Neural progenitor cell (in vitro differentiated cells): ENCODE results near the gene PITPNB. TPM values are rescaled to one million over a fixed set of nuclear protein-coding genes. Genes with fewer than 3 reads are reported as not detected.

Source experiments
- DNase-seq: peaks from one replicate; pipeline ENCODE4 v3.0.0-alpha.2; 2016; ENCODE audit warnings: low spot score
- H2AFZ ChIP-seq: fragments of 200-600 bp; sonication (generic); replicated peaks from 2 replicates; pipeline ENCODE4 v1.6.1; 2016; ENCODE audit warnings: antibody characterized with exemption
- H3F3A ChIP-seq: fragments of 200-600 bp; sonication (generic); 2 replicates; pipeline ENCODE4 v1.6.1; 2016; ENCODE audit warnings: antibody characterized with exemption, low read depth
- H3K27ac ChIP-seq: fragments of 200-600 bp; sonication (generic); 2 replicates; pipeline ENCODE4 v1.5.1; 2016; ENCODE audit warnings: mild to moderate bottlenecking
- H3K27me3 ChIP-seq: fragments of 200-600 bp; sonication (generic); 2 replicates; pipeline ENCODE4 v1.6.1; 2016; ENCODE audit warnings: mild to moderate bottlenecking, moderate library complexity
- H3K36me3 ChIP-seq: fragments of 200-600 bp; sonication (generic); 2 replicates; pipeline ENCODE4 v1.5.1; 2016
- H3K4me1 ChIP-seq: fragments of 200-600 bp; sonication (generic); 2 replicates; pipeline ENCODE4 v1.6.1; 2016; ENCODE audit warnings: mixed run types
- H3K4me2 ChIP-seq: fragments of 200-600 bp; sonication (generic); 2 replicates; pipeline ENCODE4 v1.6.1; 2016
- H3K4me3 ChIP-seq: fragments of 200-600 bp; sonication (generic); 2 replicates; pipeline ENCODE4 v1.5.1; 2016
- H3K79me2 ChIP-seq: fragments of 200-600 bp; sonication (generic); 2 replicates; pipeline ENCODE4 v1.6.1; 2016; ENCODE audit warnings: low read depth
- H3K9ac ChIP-seq: fragments of 200-600 bp; sonication (generic); 2 replicates; pipeline ENCODE4 v1.6.1; 2016
- H3K9me3 ChIP-seq: fragments of 200-600 bp; sonication (generic); 2 replicates; pipeline ENCODE4 v1.5.1; 2016; ENCODE audit warnings: low read depth
- H4K20me1 ChIP-seq: fragments of 200-600 bp; sonication (generic); 2 replicates; pipeline ENCODE4 v1.6.1; 2016; ENCODE audit warnings: low read depth
- H3K27ac Mint-ChIP-seq: 3 replicates; pipeline ENCODE4 v1.8.0; 2021; ENCODE audit warnings: mixed read lengths
- H3K27me3 Mint-ChIP-seq: 2 replicates; pipeline ENCODE4 v1.8.0; 2022; ENCODE audit warnings: low read depth, mild to moderate bottlenecking, inconsistent platforms, moderate library complexity, mixed read lengths; ENCODE audit not compliant: insufficient read depth
- H3K36me3 Mint-ChIP-seq: 3 replicates; pipeline ENCODE4 v1.8.0; 2021; ENCODE audit warnings: mixed read lengths
- H3K4me1 Mint-ChIP-seq: 3 replicates; pipeline ENCODE4 v1.8.0; 2021; ENCODE audit warnings: mixed read lengths
- H3K4me3 Mint-ChIP-seq: 3 replicates; pipeline ENCODE4 v1.8.0; 2021; ENCODE audit warnings: mild to moderate bottlenecking, moderate library complexity, mixed read lengths
- H3K9me3 Mint-ChIP-seq: 3 replicates; pipeline ENCODE4 v1.8.0; 2020; ENCODE audit warnings: mixed read lengths
- EZH2 ChIP-seq: fragments of 200-600 bp; sonication (generic); IDR thresholded peaks from 2 replicates; pipeline ENCODE4 v1.6.1; 2017; ENCODE audit warnings: antibody characterized with exemption, mild to moderate bottlenecking, moderate library complexity
- EZH2phosphoT487 ChIP-seq: fragments of 200-600 bp; sonication (generic); IDR thresholded peaks from 2 replicates; pipeline ENCODE4 v1.6.1; 2017; ENCODE audit warnings: antibody characterized with exemption
- total RNA-seq: library from RNA; depleted of rRNA; stranded (reverse); fragments of >200 nt; gene quantifications from 2 replicates; pipeline ENCODE4 v1.2.3, GENCODE V29; 2015; ENCODE audit warnings: low replicate concordance
- TF ChIP-seq, protein P1 (sequence below): fragments of 200-600 bp; sonication (generic); IDR thresholded peaks from 2 replicates; pipeline ENCODE4 v1.5.1; 2017; ENCODE audit warnings: antibody characterized with exemption, mild to moderate bottlenecking

PITPNB gene
- total RNA-seq, 1 donor from 2014 or later, result 32.5 TPM

DNA sequence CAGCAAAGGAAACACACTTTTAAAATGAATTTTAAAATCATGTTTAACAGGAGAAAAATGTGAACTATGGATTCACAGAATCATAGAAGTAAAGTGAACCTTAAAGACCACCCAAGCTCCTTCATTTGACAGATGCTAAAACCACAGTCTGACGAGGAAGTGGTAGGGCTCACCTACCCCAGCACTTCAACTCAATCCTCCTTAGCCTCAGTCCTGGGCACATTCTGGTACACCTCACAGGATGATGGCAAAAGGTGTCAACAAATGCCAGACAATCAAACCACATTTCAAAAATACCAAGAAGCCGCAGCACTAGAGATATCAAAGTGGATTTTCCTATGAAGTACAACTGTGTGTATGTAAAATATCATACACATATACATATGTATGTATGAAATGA is 43.1 kb downstream of the PITPNB start:
- H4K20me1 ChIP-seq, result peaks cover 55% of the 10 kb centered on the region
- H3K27ac ChIP-seq, result no peak overlapping the region
- Mint-ChIP-seq H3K27ac (no peak overlapping the region), H3K9me3 (no peaks in the 10 kb centered on the region), H3K4me3 (no peak overlapping the region), H3K27me3 (no peaks in the 10 kb centered on the region), H3K36me3 (peaks cover 11% of the 10 kb centered on the region), H3K4me1 (peaks cover 27% of the 10 kb centered on the region)
- no peak overlapping the region for H3K9ac ChIP-seq
- TF ChIP-seq, protein P1, sequence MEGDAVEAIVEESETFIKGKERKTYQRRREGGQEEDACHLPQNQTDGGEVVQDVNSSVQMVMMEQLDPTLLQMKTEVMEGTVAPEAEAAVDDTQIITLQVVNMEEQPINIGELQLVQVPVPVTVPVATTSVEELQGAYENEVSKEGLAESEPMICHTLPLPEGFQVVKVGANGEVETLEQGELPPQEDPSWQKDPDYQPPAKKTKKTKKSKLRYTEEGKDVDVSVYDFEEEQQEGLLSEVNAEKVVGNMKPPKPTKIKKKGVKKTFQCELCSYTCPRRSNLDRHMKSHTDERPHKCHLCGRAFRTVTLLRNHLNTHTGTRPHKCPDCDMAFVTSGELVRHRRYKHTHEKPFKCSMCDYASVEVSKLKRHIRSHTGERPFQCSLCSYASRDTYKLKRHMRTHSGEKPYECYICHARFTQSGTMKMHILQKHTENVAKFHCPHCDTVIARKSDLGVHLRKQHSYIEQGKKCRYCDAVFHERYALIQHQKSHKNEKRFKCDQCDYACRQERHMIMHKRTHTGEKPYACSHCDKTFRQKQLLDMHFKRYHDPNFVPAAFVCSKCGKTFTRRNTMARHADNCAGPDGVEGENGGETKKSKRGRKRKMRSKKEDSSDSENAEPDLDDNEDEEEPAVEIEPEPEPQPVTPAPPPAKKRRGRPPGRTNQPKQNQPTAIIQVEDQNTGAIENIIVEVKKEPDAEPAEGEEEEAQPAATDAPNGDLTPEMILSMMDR, result no peak
- TF ChIP-seq EZH2 (no peak), EZH2phosphoT487 (no peak)
- H2AFZ ChIP-seq, result no peak overlapping the region
- no peak overlapping the region for H3K4me2 ChIP-seq
- peaks cover 44% of the 10 kb centered on the region for H3K4me1 ChIP-seq
- H3K9me3 ChIP-seq, result no peaks in the 10 kb centered on the region
- no peaks in the 10 kb centered on the region for H3K27me3 ChIP-seq
- peaks cover 17% of the 10 kb centered on the region for H3F3A ChIP-seq
- H3K4me3 ChIP-seq, result no peak overlapping the region
- no peak for DNase-seq
- peaks cover 36% of the 10 kb centered on the region for H3K79me2 ChIP-seq
- peaks cover 7% of the 10 kb centered on the region for H3K36me3 ChIP-seq

- peaks cover 35% of the 10 kb centered on the region for H3K4me1 ChIP-seq
- no peak overlapping the region for H3K4me2 ChIP-seq
- H3K9me3 ChIP-seq, result no peaks in the 10 kb centered on the region
- DNase-seq, result no peak
- H3K27ac ChIP-seq, result no peak overlapping the region
- H3K4me1 Mint-ChIP-seq, result peaks cover 18% of the 10 kb centered on the region
- H3K36me3 Mint-ChIP-seq, result peaks cover 13% of the 10 kb centered on the region
- no peak overlapping the region for H3K4me3 ChIP-seq
- H3K27me3 Mint-ChIP-seq, result no peaks in the 10 kb centered on the region
- peaks cover 48% of the 10 kb centered on the region for H4K20me1 ChIP-seq
- H3K36me3 ChIP-seq, result peaks cover 7% of the 10 kb centered on the region
- no peak overlapping the region for H3K27ac Mint-ChIP-seq
- no peak for TF ChIP-seq EZH2phosphoT487
- no peak for TF ChIP-seq EZH2
- TF ChIP-seq, protein P1, result no peak
- no peaks in the 10 kb centered on the region for H3K9me3 Mint-ChIP-seq
- H2AFZ ChIP-seq, result no peak overlapping the region
- peaks cover 30% of the 10 kb centered on the region for H3K79me2 ChIP-seq
- H3K4me3 Mint-ChIP-seq, result no peak overlapping the region
- H3K27me3 ChIP-seq, result no peaks in the 10 kb centered on the region
- H3F3A ChIP-seq, result peaks cover 8% of the 10 kb centered on the region
- H3K9ac ChIP-seq, result no peak overlapping the region
These were observed 44.3 kb downstream of the PITPNB start for GRCh38 chr22:27874764-27875163.

GRCh38 chr22:27874185-27874584 is 44.9 kb downstream of the PITPNB start:
- DNase-seq, result no peak

More at GRCh38 chr22:27874185-27874584, 44.9 kb downstream of the PITPNB start:
- Mint-ChIP-seq H3K36me3 (peaks cover 13% of the 10 kb centered on the region), H3K4me3 (no peak overlapping the region), H3K27ac (peak overlapping the region; percentile 61), H3K4me1 (peaks cover 18% of the 10 kb centered on the region), H3K9me3 (no peaks in the 10 kb centered on the region), H3K27me3 (no peaks in the 10 kb centered on the region)
- H3K27me3 ChIP-seq, result no peaks in the 10 kb centered on the region
- H2AFZ ChIP-seq, result no peak overlapping the region
- H3K36me3 ChIP-seq, result peaks cover 7% of the 10 kb centered on the region
- TF ChIP-seq EZH2 (no peak), EZH2phosphoT487 (no peak)
- TF ChIP-seq, protein P1, result no peak
- peaks cover 24% of the 10 kb centered on the region for H3K79me2 ChIP-seq
- H3K9me3 ChIP-seq, result no peaks in the 10 kb centered on the region
- peaks cover 6% of the 10 kb centered on the region for H3F3A ChIP-seq
- H3K4me2 ChIP-seq, result no peak overlapping the region
- H4K20me1 ChIP-seq, result peaks cover 43% of the 10 kb centered on the region
- H3K4me1 ChIP-seq, result peaks cover 29% of the 10 kb centered on the region
- H3K9ac ChIP-seq, result no peak overlapping the region
- no peak overlapping the region for H3K4me3 ChIP-seq
- H3K27ac ChIP-seq, result no peak overlapping the region
